HCT116 (cell line): Measurements from ENCODE around the gene RFPL4A.

Experiments
- ATF3 ChIP-seq: IDR thresholded peaks from 2 replicates; pipeline ENCODE4 v1.6.1; 2012
- CEBPB ChIP-seq: IDR thresholded peaks from 2 replicates; pipeline ENCODE4 v1.6.1; 2012; ENCODE audit warnings: low read depth
- CTCF ChIP-seq, 3 experiments: fragments of 200-600 bp in 1 of 3; sonication (generic) in 1 of 3; IDR thresholded peaks in 2 of 3; conservative IDR thresholded peaks in 1 of 3; 2 replicates each; pipeline ENCODE4 v1.5.1; 2012 to 2017; ENCODE audit warnings: low read depth in 2 of 3, low read length in 2 of 3, antibody characterized with exemption in 1 of 3, borderline replicate concordance in 1 of 3, control low read depth in 1 of 3, mild to moderate bottlenecking in 1 of 3, mixed read lengths in 1 of 3, mixed run types in 1 of 3, moderate library complexity in 1 of 3; ENCODE audit not compliant: insufficient read depth in 1 of 3
- EZH2 ChIP-seq: fragments of 200-600 bp; sonication (generic); IDR thresholded peaks from 2 replicates; pipeline ENCODE4 v1.6.1; 2017; ENCODE audit warnings: antibody characterized with exemption, mixed run types
- EZH2phosphoT487 ChIP-seq: fragments of 200-600 bp; IDR thresholded peaks from 2 replicates; pipeline ENCODE4 v1.6.1; 2018; ENCODE audit warnings: antibody characterized with exemption, borderline replicate concordance
- MAX ChIP-seq: IDR thresholded peaks from 2 replicates; pipeline ENCODE4 v1.6.1; 2012
- POLR2A ChIP-seq: IDR thresholded peaks from 2 replicates; pipeline ENCODE4 v1.7.0; 2011; ENCODE audit warnings: borderline replicate concordance; ENCODE audit not compliant: insufficient read depth, insufficient read length; ENCODE audit errors: extremely low read depth
- POLR2AphosphoS5 ChIP-seq: IDR thresholded peaks from 2 replicates; pipeline ENCODE4 v1.6.1; 2011; ENCODE audit warnings: mild to moderate bottlenecking, low read depth, low read length, moderate library complexity
- RAD21 ChIP-seq: IDR thresholded peaks from 2 replicates; pipeline ENCODE4 v1.6.1; 2012; ENCODE audit warnings: low read depth, mild to moderate bottlenecking
- SIN3A ChIP-seq: IDR thresholded peaks from 2 replicates; pipeline ENCODE4 v1.6.1; 2012; ENCODE audit warnings: low read depth
- YY1 ChIP-seq: IDR thresholded peaks from 2 replicates; pipeline ENCODE4 v1.6.1; 2011; ENCODE audit warnings: low read length, low read depth, moderate library complexity, mild to moderate bottlenecking; ENCODE audit not compliant: insufficient replicate concordance; ENCODE audit errors: extremely low read depth
- ZBTB33 ChIP-seq: IDR thresholded peaks from 2 replicates; pipeline ENCODE4 v1.6.1; 2011; ENCODE audit warnings: mild to moderate bottlenecking, low read length, moderate library complexity; ENCODE audit not compliant: insufficient replicate concordance; ENCODE audit errors: extremely low read depth

- TF ChIP-seq CTCF (IDR thresholded peaks at IDR 0.05 in 2 of 3, conservative IDR thresholded peaks at IDR 0.05 in 1 of 3; ENCODE audit: borderline replicate concordance in 1 of 3, insufficient read depth in 1 of 3, low read depth in 2 of 3, low read length in 2 of 3) (no peak), RAD21 (no peak), ATF3 (no peak), CEBPB (no peak), SIN3A (no peak), MAX (no peak), POLR2AphosphoS5 (no peak), ZBTB33 (no peak), EZH2 (no peak), POLR2A (no peak), EZH2phosphoT487 (no peak), YY1 (no peak)
These were observed 42.4 kb upstream of the RFPL4A start for GRCh38 chr19:55716531-55716930.
